OCI-LY1 (cell line): ENCODE measurements around the gene SLC24A3.

ENCODE experiments used
- H2AFZ ChIP-seq: fragments of 200-600 bp; sonication (generic), shearing (Covaris generic); 2 replicates; pipeline ENCODE4 v1.6.0; 2014; ENCODE audit warnings: antibody characterized with exemption, mild to moderate bottlenecking, low read length
- H3F3A ChIP-seq: fragments of 200-600 bp; sonication (generic), shearing (Covaris generic); 2 replicates; pipeline ENCODE4 v1.6.0; 2014; ENCODE audit warnings: mild to moderate bottlenecking, antibody characterized with exemption, low read length, moderate library complexity; ENCODE audit not compliant: insufficient read depth
- H3K27ac ChIP-seq: fragments of 200-600 bp; sonication (generic); 2 replicates; pipeline ENCODE4 v1.5.1; 2014; ENCODE audit warnings: low read length, mixed run types, mild to moderate bottlenecking, low read depth; ENCODE audit not compliant: poor library complexity, severe bottlenecking
- H3K27me3 ChIP-seq: fragments of 200-600 bp; sonication (generic); 2 replicates; pipeline ENCODE4 v1.6.0; 2014; ENCODE audit warnings: antibody characterized with exemption, mild to moderate bottlenecking, low read length, moderate library complexity; ENCODE audit not compliant: insufficient read depth
- H3K36me3 ChIP-seq: fragments of 200-600 bp; sonication (generic); 2 replicates; pipeline ENCODE4 v1.6.1; 2014; ENCODE audit warnings: mild to moderate bottlenecking, antibody characterized with exemption, low read length, moderate library complexity, mixed read lengths; ENCODE audit not compliant: insufficient read depth
- H3K4me1 ChIP-seq: fragments of 200-600 bp; sonication (generic); 2 replicates; pipeline ENCODE4 v1.5.1; 2014; ENCODE audit warnings: mild to moderate bottlenecking, low read length, moderate library complexity; ENCODE audit not compliant: insufficient read depth, severe bottlenecking
- H3K4me2 ChIP-seq: fragments of 200-600 bp; sonication (generic), shearing (Covaris generic); 2 replicates; pipeline ENCODE4 v1.6.1; 2014; ENCODE audit warnings: low read length
- H3K4me3 ChIP-seq: fragments of 200-600 bp; sonication (generic); 2 replicates; pipeline ENCODE4 v1.5.1; 2014; ENCODE audit warnings: low read length, low read depth, mild to moderate bottlenecking, mixed read lengths; ENCODE audit not compliant: poor library complexity, severe bottlenecking
- H3K79me2 ChIP-seq: fragments of 200-600 bp; shearing (Covaris generic); 2 replicates; pipeline ENCODE4 v1.6.1; 2016; ENCODE audit warnings: mixed run types, low read length, mixed read lengths; ENCODE audit not compliant: insufficient read depth
- H3K9ac ChIP-seq: fragments of 200-600 bp; sonication (generic), shearing (Covaris generic); 2 replicates; pipeline ENCODE4 v1.6.1; 2014; ENCODE audit warnings: mild to moderate bottlenecking, low read length, mixed read lengths
- H3K9me2 ChIP-seq: fragments of 200-600 bp; sonication (generic), shearing (Covaris generic); 2 replicates; pipeline ENCODE4 v1.6.1; 2014; ENCODE audit warnings: low read depth, mild to moderate bottlenecking, low read length, mixed read lengths
- H3K9me3 ChIP-seq: fragments of 200-600 bp; shearing (Covaris generic); 2 replicates; pipeline ENCODE4 v1.6.1; 2014; ENCODE audit warnings: low read length, mixed read lengths
- H4K20me1 ChIP-seq: fragments of 200-600 bp; sonication (generic), shearing (Covaris generic); 2 replicates; pipeline ENCODE4 v1.6.0; 2016; ENCODE audit warnings: mild to moderate bottlenecking, low read length; ENCODE audit not compliant: insufficient read depth
- EZH2 ChIP-seq: fragments of 200-600 bp; sonication (generic), shearing (Covaris generic); IDR thresholded peaks from 2 replicates; pipeline ENCODE4 v1.8.0; 2017; ENCODE audit warnings: borderline replicate concordance, mixed run types, mild to moderate bottlenecking, antibody characterized with exemption, low read length, moderate library complexity, mixed read lengths
- TF ChIP-seq, protein P1 (sequence below): fragments of 200-600 bp; sonication (generic), shearing (Covaris generic); IDR thresholded peaks from 2 replicates; pipeline ENCODE4 v1.5.1; 2017; ENCODE audit warnings: mild to moderate bottlenecking, antibody characterized with exemption, low read length, moderate library complexity, mixed read lengths

Gene SLC24A3

DNA sequence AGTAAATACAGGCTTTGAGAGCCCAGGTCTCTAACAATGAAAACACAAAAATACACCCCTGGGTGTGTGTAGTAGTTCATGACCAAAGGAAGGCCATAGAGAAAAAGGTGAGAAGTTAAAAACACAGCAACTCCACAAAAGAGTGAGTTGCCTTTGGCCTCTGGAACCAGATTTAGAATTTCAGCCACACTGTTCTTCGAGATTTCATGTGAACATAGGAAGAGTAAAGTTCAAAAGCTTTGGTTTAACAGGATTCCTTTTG lies 502.1 kb downstream of the SLC24A3 start:
- TF ChIP-seq, protein P1, sequence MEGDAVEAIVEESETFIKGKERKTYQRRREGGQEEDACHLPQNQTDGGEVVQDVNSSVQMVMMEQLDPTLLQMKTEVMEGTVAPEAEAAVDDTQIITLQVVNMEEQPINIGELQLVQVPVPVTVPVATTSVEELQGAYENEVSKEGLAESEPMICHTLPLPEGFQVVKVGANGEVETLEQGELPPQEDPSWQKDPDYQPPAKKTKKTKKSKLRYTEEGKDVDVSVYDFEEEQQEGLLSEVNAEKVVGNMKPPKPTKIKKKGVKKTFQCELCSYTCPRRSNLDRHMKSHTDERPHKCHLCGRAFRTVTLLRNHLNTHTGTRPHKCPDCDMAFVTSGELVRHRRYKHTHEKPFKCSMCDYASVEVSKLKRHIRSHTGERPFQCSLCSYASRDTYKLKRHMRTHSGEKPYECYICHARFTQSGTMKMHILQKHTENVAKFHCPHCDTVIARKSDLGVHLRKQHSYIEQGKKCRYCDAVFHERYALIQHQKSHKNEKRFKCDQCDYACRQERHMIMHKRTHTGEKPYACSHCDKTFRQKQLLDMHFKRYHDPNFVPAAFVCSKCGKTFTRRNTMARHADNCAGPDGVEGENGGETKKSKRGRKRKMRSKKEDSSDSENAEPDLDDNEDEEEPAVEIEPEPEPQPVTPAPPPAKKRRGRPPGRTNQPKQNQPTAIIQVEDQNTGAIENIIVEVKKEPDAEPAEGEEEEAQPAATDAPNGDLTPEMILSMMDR = no peak
- no peak for TF ChIP-seq EZH2
- Histone ChIP-seq H4K20me1 (no peaks in the 10 kb centered on the region), H3K36me3 (no peaks in the 10 kb centered on the region), H3K4me1 (no peaks in the 10 kb centered on the region), H3K4me2 (no peak overlapping the region), H3K27ac (no peak overlapping the region), H3K27me3 (peaks cover 3% of the 10 kb centered on the region), H3K4me3 (no peak overlapping the region), H3F3A (no peaks in the 10 kb centered on the region), H2AFZ (no peak overlapping the region), H3K9me3 (no peaks in the 10 kb centered on the region), H3K9me2 (no peaks in the 10 kb centered on the region), H3K9ac (no peak overlapping the region), H3K79me2 (no peaks in the 10 kb centered on the region)

DNA sequence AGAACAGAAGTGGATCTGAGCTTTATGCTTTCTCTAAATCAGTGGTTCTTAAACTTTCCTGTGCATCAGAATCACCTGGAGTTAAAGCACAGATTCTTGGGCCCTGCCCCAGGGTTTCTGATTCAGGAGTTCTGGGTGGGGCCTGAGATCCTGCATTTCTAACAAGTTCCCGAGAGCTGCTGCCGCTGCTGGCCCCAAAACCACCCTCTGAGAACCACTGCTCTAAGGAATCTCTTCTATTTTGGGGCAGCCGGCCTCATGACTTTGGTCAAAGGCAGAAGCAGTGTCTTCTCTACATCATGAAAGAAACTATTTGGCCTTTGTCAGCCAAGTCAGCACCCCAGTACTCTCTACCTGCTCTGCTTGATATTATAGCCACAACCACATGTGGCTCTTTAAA lies 503.5 kb downstream of the SLC24A3 start:
- no peaks in the 10 kb centered on the region for H3K9me2 ChIP-seq

DNA sequence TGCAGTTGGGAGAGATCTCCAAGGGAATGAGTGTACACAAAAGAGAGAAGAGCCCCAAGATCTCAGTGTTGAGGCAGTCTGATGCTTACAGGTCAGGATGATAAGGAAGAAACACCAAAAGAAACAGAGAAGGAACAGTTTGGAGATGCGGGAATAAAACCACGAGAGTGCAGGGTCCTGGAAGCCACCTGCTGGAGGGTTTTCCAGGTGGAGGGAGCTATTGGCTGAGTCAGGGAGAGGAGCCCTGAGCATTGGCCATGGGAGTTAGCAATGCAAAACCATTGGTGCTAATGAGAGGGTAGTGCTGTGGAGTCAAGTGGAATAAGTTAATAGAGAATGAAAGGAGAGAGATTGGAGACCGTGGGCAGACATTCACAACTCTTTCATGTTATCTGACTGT lies 506.4 kb downstream of the SLC24A3 start:
- Histone ChIP-seq H3K4me3 (no peak overlapping the region), H3K9me3 (no peaks in the 10 kb centered on the region), H2AFZ (no peak overlapping the region), H3K27me3 (peaks cover 3% of the 10 kb centered on the region; the same call in 1 of the 2 replicates), H3K9ac (no peak overlapping the region), H3K9me2 (no peaks in the 10 kb centered on the region), H3K4me2 (no peak overlapping the region), H3K27ac (no peak overlapping the region), H3K4me1 (no peaks in the 10 kb centered on the region), H3K36me3 (no peaks in the 10 kb centered on the region), H3F3A (no peaks in the 10 kb centered on the region), H3K79me2 (no peaks in the 10 kb centered on the region), H4K20me1 (no peaks in the 10 kb centered on the region)
- TF ChIP-seq EZH2 = no peak
- TF ChIP-seq, protein P1 = no peak

More for the DNA sequence above, 503.5 kb downstream of the SLC24A3 start:
- Histone ChIP-seq H3K4me3 (no peak overlapping the region), H3K9ac (no peak overlapping the region), H3K27me3 (peaks cover 3% of the 10 kb centered on the region), H3K79me2 (no peaks in the 10 kb centered on the region), H3K4me2 (no peak overlapping the region), H3F3A (no peaks in the 10 kb centered on the region), H4K20me1 (no peaks in the 10 kb centered on the region), H3K27ac (no peak overlapping the region), H3K4me1 (no peaks in the 10 kb centered on the region), H3K9me3 (no peaks in the 10 kb centered on the region), H2AFZ (no peak overlapping the region), H3K36me3 (no peaks in the 10 kb centered on the region)
- TF ChIP-seq EZH2 = no peak
- TF ChIP-seq, protein P1 = no peak
